Stimulated activated CD4-positive, alpha-beta T cell treated with anti-CD3 and anti-CD28 coated beads, TNF-alpha, amount 100 ng/mL, for 24 hours (primary cell): ENCODE results near the gene CLEC2L.
A peak's percentile ranks its signal among the peaks of the same experiment; 100 is the strongest.

Experiments
- DNase-seq, 3 experiments: peaks; one replicate each; pipeline ENCODE4 v3.0.0-alpha.2; 2020; ENCODE audit warnings: low read depth in 3 of 3

CLEC2L gene

DNA sequence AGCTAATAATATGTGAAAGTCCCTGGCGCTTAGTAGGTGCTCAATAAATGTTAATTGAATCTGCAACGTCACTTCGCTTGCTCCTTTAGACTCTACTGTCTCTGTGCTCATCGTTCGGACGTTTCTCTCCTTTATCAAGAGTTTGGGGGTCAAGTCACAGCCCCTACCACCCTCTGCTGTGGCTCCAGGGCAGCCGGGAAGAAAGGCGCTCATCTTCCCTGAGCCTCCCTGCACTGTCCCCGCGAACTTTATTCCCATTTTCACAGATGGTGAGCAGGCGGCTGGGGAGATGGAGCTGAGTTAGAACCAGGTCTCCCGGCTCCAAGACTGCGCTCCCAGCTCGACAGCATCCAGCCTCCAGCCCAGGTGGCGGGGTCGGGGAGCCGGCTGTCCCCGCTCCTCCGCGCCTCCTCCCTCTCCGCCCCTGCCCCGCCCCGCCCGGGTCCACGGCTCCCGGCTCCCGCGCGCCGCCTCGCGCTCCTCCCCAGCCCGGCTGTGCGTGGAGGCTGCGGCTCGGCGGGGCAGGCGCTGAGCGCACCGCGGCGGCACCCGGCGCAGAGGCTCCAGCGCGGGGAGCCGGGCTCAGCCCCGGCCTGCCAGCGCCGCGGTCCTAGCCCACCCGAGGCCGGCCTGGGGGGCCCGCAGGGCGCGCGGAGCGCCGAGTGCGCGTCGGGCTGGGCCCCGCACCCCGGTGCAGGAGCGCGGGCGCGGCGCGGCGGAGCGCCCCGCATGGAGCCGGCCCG lies at the start of gene CLEC2L:
TSS of gene CLEC2L (plus strand) at position 487 of the 743 bp plus-strand sequence. CDS start at position 730, 243 bp downstream.
- peak in 1 of 3 experiments; percentile 24 for DNase-seq

DNA sequence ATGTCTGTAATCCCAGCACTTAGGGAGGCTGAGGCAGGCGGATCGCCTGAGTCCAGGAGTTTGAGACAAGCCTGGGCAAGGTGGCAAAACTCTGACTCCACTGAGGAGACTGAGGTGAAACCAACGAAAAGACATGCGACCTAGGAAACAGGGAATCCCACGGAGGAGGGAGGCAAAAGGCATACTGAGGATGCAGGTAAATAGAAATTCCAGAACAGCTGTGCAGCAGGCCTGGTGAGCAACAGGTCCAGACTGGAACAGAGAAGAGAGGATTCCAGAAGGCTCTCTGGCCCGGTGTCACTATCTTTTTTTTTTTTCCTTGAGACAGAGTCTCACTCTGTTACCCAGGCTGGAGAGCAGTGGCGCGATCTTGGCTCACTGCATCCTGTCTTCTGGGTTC lies 47.3 kb upstream of the CLEC2L start:
- no peak for DNase-seq

DNA sequence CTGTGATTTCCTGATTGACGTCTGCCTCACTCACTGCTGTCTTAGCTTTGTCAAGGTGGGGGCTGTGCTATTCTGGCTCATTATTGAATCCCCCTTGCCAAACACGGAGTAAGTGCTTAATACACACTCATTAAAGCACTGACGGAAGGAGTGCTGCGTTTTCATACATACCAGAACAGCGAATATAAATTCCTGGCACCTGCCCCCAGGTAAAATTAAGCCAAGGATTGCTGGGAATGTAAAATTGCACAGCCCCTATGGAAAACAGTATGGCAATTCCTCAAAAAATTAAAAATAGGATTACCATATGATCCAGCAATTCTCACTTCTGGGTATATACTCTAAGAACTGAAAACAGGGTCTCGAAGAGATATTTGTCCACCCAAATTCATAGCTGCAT lies 46.6 kb upstream of the CLEC2L start:
- no peak for DNase-seq

DNA sequence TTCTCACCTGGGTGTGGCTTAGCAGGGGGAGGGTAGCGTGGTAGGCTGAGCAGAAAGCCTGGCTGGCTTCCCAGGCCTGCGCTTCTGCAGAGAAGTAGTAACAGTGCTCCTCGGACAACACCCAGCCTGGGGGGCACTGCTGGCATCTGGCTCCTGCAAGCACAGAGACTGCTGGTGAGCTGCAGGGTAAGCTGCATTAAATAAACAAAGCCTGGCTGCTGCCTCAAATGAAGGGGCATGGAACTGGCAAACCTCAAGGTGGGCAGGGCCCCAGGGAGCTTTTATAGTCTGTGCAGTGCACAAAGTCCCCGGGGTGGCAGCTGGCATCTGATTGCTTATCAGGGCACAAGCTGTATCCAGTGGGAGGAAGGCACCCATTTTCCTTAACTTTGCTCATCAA lies 43.9 kb upstream of the CLEC2L start:
- DNase-seq = no peak

DNA sequence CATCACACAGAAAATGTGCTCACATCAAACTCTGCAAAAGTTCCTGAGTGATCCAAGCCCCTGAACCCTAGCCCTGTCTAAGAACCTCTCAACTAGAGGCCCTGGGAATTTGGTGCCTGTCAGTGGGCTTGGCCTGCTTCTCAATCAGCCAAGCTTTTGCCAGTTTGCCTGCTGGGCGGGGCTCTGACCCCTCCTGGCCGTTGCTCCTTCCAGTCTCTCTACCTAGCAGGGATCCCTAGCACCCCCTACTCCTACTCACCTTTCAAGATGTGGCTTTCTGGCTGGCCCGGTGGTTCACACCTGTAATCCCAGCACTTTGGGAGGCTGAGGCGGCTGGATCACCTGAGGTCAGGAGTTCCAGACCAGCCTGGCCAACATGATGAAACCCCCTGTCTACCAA lies 42.1 kb upstream of the CLEC2L start:
- no peak for DNase-seq

DNA sequence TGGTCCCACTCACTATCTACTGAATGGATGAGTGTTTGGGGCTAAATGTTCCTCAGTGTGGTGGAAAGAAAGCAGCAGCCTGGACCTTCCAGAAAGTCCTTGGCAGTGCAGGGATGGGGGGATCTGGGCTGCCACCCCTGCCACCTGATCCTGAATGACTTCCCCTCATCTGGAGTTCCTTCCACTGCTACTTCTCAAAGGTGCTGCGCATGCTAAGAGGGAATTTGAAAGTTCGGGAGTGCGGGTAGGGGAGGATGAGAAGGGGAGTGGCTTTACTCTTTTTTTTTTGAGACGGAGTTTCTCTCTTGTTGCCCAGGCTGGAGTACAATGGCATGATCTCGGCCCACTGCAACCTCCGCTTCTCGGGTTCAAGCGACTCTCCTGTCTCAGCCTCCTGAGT lies 41.4 kb upstream of the CLEC2L start:
- DNase-seq = no peak

DNA sequence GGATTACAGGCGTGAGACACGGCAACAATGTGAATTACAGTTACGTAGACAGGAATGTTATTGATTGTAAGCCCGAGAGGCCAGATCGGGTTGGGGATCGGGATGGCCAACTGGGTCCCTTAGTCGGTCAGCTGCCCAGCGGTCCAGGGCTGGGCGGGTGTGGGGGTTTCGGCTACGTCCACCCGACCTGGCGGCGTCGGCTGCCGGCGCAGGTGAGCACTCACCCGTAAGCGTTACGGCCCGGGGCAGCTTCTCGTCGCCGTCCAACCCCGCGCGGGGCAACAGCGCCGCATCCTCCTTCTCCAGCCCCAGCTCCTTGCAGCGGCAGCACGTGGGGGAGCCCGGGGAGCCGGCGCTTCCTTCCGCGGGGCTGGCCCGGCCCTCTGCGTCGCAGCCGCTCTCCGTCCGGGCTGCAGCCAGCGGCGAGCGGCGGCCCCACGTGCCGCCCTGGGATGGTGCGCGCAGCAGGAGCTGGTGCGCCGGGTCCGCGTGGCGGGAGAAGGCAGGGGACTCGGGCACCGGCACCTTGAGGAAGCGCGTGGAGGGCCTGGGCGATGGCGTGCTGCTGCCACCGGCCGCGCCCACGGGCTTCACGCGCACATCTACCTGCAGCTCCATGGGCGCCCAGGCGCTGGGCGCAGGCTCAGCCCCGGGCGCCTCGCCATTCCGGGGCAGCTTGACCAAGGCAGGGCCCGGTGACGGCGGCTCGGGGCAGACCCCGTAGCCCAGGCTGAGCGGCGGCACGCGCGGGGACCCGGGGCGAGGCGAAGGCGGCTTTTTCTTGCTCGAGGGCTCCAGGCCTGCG lies 40.6 kb upstream of the CLEC2L start:
- DNase-seq = peak in 1 of 3 experiments; percentile 19

DNA sequence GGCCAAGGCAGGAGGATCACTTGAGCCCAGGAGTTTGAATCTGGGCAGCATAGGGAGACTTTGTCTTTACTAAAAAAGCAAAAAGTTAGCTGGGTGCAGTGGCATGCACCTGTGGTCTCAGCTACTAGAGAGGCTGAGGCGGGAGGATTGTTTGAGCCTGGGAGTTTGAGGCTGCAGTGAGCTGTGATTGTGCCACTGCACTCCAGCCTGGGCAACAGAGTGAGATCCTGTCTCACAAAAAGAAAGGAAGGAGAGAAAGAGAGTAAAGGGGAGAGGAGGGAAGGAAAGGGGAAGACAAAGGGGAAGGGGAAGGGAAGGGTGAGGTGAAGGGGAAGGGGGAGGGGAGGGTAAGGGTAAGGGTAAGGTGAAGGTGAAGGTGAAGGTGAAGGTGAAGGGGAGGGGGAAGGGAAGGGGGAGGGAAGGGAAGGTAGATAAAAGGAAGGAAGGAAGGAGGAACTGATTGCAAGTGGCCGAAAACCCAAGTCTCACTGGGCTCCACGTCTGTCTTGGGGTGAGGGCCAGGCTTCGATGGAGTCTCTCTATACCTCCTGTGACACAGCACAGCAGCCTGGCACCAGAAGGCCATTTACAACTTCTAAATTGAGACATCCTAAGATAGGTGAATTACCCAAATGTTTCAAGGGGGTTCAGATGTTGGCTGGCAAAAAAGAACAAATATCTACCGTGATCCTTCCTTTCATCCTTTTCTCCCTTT lies 36.0 kb upstream of the CLEC2L start:
- DNase-seq = no peak

DNA sequence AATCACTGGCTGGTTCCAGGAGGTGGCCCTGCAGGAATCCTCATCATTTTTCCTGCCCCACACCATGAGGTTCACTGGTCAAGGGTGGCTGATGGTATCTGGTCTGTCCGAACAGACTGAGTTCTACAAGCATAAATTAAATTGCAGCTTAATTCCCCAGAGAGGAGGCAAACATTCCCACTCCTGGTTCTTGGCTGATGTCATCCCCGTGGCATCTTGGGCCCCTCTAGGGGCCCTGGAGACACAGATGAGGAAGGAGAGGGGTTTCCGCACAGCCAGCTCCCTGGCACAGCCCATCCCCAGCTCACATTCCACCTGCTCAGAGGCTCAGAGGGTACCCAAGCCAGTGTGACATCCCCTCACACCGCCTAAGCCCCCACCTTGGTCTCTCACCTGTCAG lies 34.7 kb upstream of the CLEC2L start:
- no peak for DNase-seq

DNA sequence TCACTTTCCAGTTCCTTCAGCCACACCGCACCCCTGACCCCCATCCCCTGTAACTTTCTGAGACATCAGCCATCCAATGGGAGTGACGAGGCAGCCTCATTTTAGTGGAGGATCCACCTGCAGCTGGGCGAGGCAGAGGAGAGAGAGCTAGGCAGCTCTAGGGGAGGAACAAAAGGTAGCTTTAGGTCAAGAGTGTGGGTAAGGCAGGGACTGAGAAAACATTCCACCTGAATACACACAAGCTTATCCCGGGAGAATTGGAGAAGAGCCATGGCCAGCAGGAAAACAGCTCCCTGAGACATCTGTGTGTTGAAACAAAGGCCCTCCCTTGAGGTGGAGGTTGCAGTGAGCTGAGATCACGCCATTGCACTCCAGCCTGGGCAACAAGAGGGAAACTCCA lies 33.4 kb upstream of the CLEC2L start:
- DNase-seq = no peak

DNA sequence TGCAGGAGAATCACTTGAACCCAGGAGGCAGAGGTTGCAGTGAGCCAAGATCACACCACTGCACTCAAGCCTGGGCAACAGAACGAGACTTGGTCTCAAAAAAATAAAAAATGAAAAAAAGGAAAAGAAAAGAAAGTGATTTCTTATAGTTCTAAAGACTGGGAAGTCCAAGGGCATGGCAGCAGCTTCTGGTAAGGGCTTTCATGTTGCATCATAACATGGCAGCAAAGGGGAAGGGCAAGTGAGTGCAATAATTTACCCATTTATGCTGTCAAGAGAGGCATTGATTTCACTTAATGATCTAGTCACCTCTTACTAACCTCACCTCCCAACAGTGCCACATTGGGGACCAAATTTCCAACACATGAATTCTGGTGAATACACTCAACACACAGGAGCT lies 31.2 kb upstream of the CLEC2L start:
- no peak for DNase-seq

DNA sequence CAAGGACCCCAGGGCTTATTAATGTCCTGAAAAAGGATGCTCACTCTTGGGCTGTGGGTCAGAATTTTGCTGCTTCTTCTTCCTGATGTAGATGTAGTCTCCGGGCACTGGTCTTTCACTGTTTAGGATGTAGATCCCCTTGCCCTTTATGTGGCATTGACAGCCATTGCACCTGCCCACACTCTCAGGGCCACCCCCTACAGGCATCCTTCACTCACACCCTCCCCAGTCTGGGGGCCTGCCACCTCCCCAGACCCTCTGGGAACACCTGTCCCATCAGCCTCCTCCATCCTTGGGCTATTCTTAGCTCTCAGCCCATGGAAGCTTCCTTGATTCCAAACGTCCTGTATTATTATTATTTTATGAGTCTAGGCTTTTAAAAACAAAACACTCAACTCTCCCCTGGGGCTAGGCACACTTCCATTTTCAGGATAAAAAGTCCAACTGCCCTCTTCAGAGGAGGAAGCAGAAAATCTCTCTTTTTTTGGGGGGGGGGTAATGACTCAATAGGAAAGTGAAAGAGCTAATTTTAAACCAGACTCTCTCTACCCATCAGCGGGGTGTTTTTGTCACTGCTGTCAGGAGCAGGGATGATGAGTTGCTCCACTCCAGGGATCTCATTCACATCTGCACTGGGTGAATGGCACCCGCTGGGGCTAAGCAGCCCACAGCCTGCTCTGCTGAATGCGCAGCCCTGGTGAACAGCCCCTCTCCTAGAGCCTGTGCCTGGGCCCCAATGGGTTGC lies 28.5 kb upstream of the CLEC2L start:
- DNase-seq = no peak

DNA sequence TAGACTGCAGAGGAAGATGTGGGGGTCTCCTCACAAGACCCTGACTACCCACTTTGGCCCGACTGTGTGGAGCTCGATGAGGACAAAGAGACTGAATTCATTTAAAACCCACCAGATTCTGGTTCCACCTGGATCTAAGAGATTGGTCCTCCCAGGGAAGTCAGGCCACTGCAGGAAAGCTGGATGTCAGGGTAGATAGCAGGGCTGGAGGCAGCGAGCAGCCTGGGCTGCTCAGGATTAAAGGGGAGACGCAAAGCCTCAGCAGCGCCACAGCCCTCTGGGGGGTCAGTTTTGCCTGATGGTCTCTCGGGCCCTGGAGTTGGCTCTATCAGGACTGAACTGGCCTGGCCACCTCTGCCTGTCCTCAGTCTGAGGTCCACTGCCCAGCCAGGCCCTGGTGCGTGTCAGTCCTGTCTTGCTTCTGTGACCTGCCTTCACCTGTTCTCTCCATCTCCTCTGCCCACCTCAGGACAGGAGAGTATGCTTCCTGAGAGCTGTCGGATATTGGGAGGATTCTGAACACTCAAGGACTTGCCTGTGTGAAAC lies 27.8 kb upstream of the CLEC2L start:
- no peak for DNase-seq

DNA sequence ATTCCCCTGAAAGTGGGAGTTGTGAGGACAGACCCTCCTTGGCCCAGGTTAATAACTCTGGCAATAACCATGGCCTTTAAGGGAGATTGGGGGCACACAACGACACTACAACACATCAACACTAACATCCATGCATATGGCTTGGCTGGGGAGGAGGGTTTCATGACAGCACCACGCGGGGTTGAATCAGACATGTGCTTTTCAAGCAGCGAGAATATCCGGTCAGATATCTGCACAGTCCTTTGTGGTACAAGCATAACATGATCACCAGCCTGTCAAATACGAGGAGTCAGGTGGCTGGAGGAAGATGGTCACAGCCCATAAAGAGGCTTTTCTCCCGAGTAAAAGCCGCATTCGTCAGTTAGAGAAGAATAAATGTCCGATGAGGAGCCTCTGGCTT lies 27.0 kb upstream of the CLEC2L start:
- DNase-seq = no peak

DNA sequence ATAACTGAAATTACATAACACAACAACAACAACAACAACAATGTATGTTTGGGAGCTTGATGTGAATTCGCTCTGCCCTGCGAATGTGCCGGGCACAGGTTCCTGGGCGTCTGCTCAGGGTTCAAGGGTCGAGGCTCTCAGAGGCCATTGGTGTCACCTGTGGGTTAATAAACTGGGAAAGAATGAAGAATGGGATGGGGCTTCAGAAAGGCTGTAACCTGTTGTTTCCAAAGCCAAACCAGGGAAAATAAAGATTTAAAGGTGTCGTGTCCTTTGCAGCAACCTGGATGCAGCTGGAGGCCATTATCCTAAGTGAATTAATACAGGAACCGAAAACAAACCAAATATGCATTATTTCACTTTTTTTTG lies 22.7 kb upstream of the CLEC2L start:
- no peak for DNase-seq

DNA sequence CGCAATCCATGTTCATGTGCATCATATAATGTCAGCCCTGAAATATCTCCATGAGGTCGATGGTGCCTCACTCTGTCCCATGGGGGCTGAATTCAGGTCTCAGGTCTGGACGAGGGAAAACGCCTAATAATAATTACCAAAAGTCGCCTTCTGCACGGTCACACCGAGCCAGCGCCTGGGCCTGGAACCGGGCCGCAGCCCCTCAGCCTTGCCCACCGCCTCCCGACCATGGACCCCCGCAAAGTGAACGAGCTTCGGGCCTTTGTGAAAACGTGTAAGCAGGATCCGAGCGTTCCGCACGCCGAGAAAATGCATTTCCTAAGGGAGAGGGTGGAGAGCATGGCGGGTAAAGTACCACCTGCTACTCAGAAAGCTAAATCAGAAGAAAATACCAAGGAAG lies 21.3 kb upstream of the CLEC2L start:
- no peak for DNase-seq

DNA sequence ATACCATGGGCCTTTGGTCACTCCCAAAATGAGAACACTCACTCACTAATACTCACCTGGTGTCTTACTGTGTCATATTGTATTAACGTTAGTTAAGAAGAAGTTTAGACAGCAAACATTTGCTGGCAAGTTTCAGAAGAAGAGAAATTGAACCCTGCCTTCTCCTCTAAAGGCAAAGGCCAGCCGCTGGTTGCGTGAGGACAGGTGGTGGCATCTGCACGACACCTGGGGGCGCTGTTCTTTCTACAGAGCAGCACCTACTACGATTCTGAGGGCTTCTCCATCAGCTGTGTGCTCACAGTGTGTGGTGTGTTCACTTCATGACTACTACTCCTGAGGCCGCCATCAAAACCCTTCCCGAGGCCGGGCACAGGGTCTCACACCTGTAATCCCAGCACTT lies 17.9 kb upstream of the CLEC2L start:
- DNase-seq = no peak

DNA sequence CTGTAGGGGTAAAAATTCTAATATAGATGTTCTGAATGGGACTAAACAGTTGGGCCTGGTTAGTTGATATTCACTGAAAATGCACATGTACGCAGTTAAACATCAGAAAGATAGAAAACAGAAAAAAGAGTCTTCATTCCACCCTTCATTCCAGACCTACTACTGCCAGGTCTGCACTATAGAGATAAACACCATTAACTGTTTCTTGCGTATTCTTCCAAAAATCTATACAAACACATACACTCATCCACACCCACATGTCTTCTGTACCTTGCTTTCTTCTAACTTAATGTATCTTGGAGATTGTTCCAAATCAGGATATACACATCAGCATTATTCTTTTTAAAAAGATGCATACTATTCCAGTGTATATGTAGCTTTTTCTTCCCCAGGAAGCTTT lies 13.9 kb upstream of the CLEC2L start:
- no peak for DNase-seq

DNA sequence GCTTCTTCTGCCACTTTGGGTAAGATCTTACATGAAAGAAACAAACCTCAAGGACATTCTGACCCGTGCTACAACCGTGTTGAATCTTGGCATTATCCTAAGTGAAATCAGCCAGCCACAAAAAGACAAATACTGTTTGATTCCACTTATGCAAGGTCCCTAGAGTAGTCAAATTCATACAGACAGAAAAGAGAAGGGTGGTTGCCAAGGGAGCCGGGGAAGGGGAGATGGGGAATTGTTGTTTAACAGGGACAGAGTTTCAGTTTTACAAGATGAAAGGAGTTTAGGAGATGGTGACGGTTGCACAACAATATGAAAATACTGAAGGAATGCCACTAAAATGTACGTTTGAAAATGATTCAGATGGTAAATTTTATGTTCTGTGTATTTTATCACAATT lies 12.2 kb upstream of the CLEC2L start:
- no peak for DNase-seq

DNA sequence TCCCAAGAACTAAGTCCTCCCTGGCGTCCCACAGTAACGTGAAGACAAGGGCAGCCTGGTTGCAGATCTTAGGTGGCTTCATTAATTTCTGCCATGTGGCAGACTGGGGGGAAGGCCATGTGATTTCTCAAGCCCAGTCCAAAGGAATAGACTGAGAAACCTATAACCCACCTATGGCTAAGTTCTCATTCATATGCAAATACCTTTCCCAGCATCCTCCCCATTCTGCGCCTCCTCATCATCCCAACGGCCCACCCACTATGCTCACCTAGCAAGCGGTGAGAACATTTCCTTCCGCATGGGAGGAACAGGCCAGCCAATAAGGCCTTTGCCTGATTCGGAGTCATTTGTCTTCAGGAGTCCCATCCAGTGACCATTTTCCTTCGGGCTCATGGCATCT lies 8.2 kb upstream of the CLEC2L start:
- DNase-seq = no peak

DNA sequence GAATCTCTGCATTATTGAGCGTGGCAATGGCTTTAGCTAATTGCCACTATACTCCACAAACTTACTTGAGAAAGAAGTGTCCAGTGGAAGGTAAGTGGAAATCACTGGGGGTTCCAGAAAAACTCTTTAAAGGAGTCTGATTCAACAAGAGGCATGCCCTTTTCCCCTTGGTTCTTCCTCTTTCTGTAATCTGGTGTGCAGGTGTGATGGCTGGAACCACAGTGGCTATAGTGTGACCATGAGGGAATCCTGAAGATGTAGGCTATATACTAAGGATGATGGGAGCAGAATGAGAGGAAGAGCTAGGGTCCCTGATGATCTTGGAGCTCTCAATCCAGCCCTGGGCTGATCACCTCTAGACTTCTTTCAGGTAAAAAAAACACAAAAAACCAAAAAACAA lies 2.0 kb upstream of the CLEC2L start:
- no peak for DNase-seq

DNA sequence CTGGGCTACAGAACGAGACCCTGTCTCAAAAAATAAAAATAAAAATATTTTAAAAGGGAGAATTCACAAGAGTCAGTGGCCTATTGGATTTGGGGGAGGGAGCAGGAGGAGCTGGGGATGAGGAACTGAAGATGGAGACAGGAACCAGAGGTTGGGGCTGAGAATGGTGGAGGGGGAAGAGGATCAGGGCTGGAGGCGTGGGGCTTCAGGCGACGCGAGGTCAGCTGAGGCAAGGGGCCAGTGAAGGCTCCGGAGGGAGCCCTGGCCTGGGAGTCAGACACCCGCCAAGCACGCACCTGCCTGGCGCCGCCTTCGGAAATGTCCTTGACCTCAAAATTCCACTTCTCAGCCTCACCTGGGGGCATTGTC lies 671 bp upstream of the CLEC2L start:
- no peak for DNase-seq
